ENCODE measurements around the gene DTX1. TPM values are rescaled to one million over a fixed set of nuclear protein-coding genes. Genes with fewer than 3 reads are reported as not detected.

DTX1 gene
- total RNA-seq, 2 donors from 2014 or later: 20.7 to 27.7 TPM

- H3K4me1 Mint-ChIP-seq: no peaks in the 10 kb centered on the region
- H3K9me3 ChIP-seq (ENCODE audit: control insufficient read depth, low read length, poor library complexity, severe bottlenecking): no peaks in the 10 kb centered on the region
- no peak for DNase-seq
- peaks cover 7% of the 10 kb centered on the region for H3K27me3 Mint-ChIP-seq
- H3K36me3 Mint-ChIP-seq (ENCODE audit: low read depth): no peaks in the 10 kb centered on the region
- no peak overlapping the region for H3K27ac Mint-ChIP-seq
- H3K4me3 Mint-ChIP-seq: no peak overlapping the region
- ATAC-seq: no peak
These were observed 13.3 kb upstream of the DTX1 start for GRCh38 chr12:113043240-113043639.

- no peaks in the 10 kb centered on the region for H3K9me3 ChIP-seq (ENCODE audit: control insufficient read depth, low read length, poor library complexity, severe bottlenecking)
- ATAC-seq (no peak), DNase-seq (no peak)
- Mint-ChIP-seq H3K4me1 (peaks cover 5% of the 10 kb centered on the region), H3K4me3 (no peak overlapping the region), H3K27ac (no peak overlapping the region), H3K27me3 (peaks cover 7% of the 10 kb centered on the region), H3K36me3 (ENCODE audit: low read depth) (no peaks in the 10 kb centered on the region)
These were observed 12.0 kb upstream of the DTX1 start for GRCh38 chr12:113044516-113044915.

- DNase-seq (peak in 2 of 3 donors; percentile 32 to 53), ATAC-seq (peak; percentile 79)
- H3K9me3 ChIP-seq (ENCODE audit: control insufficient read depth, low read length, poor library complexity, severe bottlenecking): no peaks in the 10 kb centered on the region
- Mint-ChIP-seq H3K4me3 (peak overlapping the region; percentile 25), H3K27me3 (peaks cover 3% of the 10 kb centered on the region), H3K36me3 (ENCODE audit: low read depth) (no peaks in the 10 kb centered on the region), H3K4me1 (peaks cover 18% of the 10 kb centered on the region), H3K27ac (no peak overlapping the region)
These were observed 7.8 kb upstream of the DTX1 start for GRCh38 chr12:113048716-113049127.

- Mint-ChIP-seq H3K27me3 (no peaks in the 10 kb centered on the region), H3K4me1 (peaks cover 22% of the 10 kb centered on the region), H3K27ac (no peak overlapping the region), H3K4me3 (peak overlapping the region; percentile 31), H3K36me3 (ENCODE audit: low read depth) (no peaks in the 10 kb centered on the region)
- ATAC-seq (no peak), DNase-seq (no peak)
- no peaks in the 10 kb centered on the region for H3K9me3 ChIP-seq (ENCODE audit: control insufficient read depth, low read length, poor library complexity, severe bottlenecking)
These were observed 6.4 kb upstream of the DTX1 start for GRCh38 chr12:113049976-113050742.

GRCh38 chr12:113050795-113051194 is 5.7 kb upstream of the DTX1 start:
- peaks cover 24% of the 10 kb centered on the region for H3K4me1 Mint-ChIP-seq
- H3K27ac Mint-ChIP-seq: no peak overlapping the region

GRCh38 chr12:113051759-113052158 is 4.8 kb upstream of the DTX1 start:
- ATAC-seq (no peak), DNase-seq (no peak)
- H3K36me3 Mint-ChIP-seq (ENCODE audit: low read depth): no peaks in the 10 kb centered on the region
- peaks cover 29% of the 10 kb centered on the region for H3K4me1 Mint-ChIP-seq
- H3K4me3 Mint-ChIP-seq: no peak overlapping the region
- peak overlapping the region; percentile 72 for H3K27ac Mint-ChIP-seq
- H3K27me3 Mint-ChIP-seq: no peaks in the 10 kb centered on the region
- no peaks in the 10 kb centered on the region for H3K9me3 ChIP-seq (ENCODE audit: control insufficient read depth, low read length, poor library complexity, severe bottlenecking)

More at GRCh38 chr12:113050795-113051194, 5.7 kb upstream of the DTX1 start:
- H3K9me3 ChIP-seq (ENCODE audit: control insufficient read depth, low read length, poor library complexity, severe bottlenecking): no peaks in the 10 kb centered on the region
- H3K4me3 Mint-ChIP-seq: no peak overlapping the region
- ATAC-seq (no peak), DNase-seq (no peak)
- H3K27me3 Mint-ChIP-seq: no peaks in the 10 kb centered on the region
- no peaks in the 10 kb centered on the region for H3K36me3 Mint-ChIP-seq (ENCODE audit: low read depth)

- DNase-seq (no peak), ATAC-seq (no peak)
- no peaks in the 10 kb centered on the region for H3K27me3 Mint-ChIP-seq
- no peaks in the 10 kb centered on the region for H3K36me3 Mint-ChIP-seq (ENCODE audit: low read depth)
- peak overlapping the region; percentile 72 for H3K27ac Mint-ChIP-seq
- H3K4me3 Mint-ChIP-seq: no peak overlapping the region
- H3K9me3 ChIP-seq (ENCODE audit: control insufficient read depth, low read length, poor library complexity, severe bottlenecking): no peaks in the 10 kb centered on the region
- H3K4me1 Mint-ChIP-seq: peaks cover 29% of the 10 kb centered on the region
These were observed 4.2 kb upstream of the DTX1 start for GRCh38 chr12:113052326-113052725.

- Mint-ChIP-seq H3K4me1 (peaks cover 27% of the 10 kb centered on the region), H3K36me3 (ENCODE audit: low read depth) (no peaks in the 10 kb centered on the region), H3K27ac (peak overlapping the region; percentile 6)
These were observed 1.5 kb upstream of the DTX1 start for GRCh38 chr12:113054948-113055486.

GRCh38 chr12:113055594-113056380 is 743 bp upstream of the DTX1 start:
- peak overlapping the region; percentile 88 for H3K4me3 Mint-ChIP-seq
- H3K27ac Mint-ChIP-seq: peak overlapping the region; percentile 81
- H3K9me3 ChIP-seq (ENCODE audit: control insufficient read depth, low read length, poor library complexity, severe bottlenecking): no peaks in the 10 kb centered on the region
- no peaks in the 10 kb centered on the region for H3K27me3 Mint-ChIP-seq
- DNase-seq (no peak), ATAC-seq (no peak)
- H3K36me3 Mint-ChIP-seq (ENCODE audit: low read depth): no peaks in the 10 kb centered on the region
- H3K4me1 Mint-ChIP-seq: peaks cover 25% of the 10 kb centered on the region

More at GRCh38 chr12:113054948-113055486, 1.5 kb upstream of the DTX1 start:
- ATAC-seq (no peak), DNase-seq (no peak)
- Mint-ChIP-seq H3K4me3 (peak overlapping the region; percentile 63), H3K27me3 (no peaks in the 10 kb centered on the region)
- H3K9me3 ChIP-seq (ENCODE audit: control insufficient read depth, low read length, poor library complexity, severe bottlenecking): no peaks in the 10 kb centered on the region

- Mint-ChIP-seq H3K4me1 (peaks cover 25% of the 10 kb centered on the region), H3K27me3 (no peaks in the 10 kb centered on the region), H3K27ac (peak overlapping the region; percentile 81), H3K4me3 (peak overlapping the region; percentile 88), H3K36me3 (ENCODE audit: low read depth) (no peaks in the 10 kb centered on the region)
- DNase-seq: no peak
- H3K9me3 ChIP-seq (ENCODE audit: control insufficient read depth, low read length, poor library complexity, severe bottlenecking): no peaks in the 10 kb centered on the region
- ATAC-seq: peak; percentile 3
These were observed 224 bp upstream of the DTX1 start for GRCh38 chr12:113056381-113056630.

GRCh38 chr12:113057565-113058485 is 1.3 kb downstream of the DTX1 start:
- H3K9me3 ChIP-seq (ENCODE audit: control insufficient read depth, low read length, poor library complexity, severe bottlenecking): no peaks in the 10 kb centered on the region
- Mint-ChIP-seq H3K36me3 (ENCODE audit: low read depth) (no peaks in the 10 kb centered on the region), H3K27ac (peak overlapping the region; percentile 32), H3K4me1 (peaks cover 21% of the 10 kb centered on the region), H3K27me3 (no peaks in the 10 kb centered on the region), H3K4me3 (no peak overlapping the region)
- DNase-seq (no peak), ATAC-seq (no peak)

- ATAC-seq: no peak
- no peak overlapping the region for H3K4me3 Mint-ChIP-seq
- H3K4me1 Mint-ChIP-seq: peaks cover 17% of the 10 kb centered on the region
- no peaks in the 10 kb centered on the region for H3K9me3 ChIP-seq (ENCODE audit: control insufficient read depth, low read length, poor library complexity, severe bottlenecking)
- no peak overlapping the region for H3K27ac Mint-ChIP-seq
- H3K36me3 Mint-ChIP-seq (ENCODE audit: low read depth): no peaks in the 10 kb centered on the region
- DNase-seq: no peak
- H3K27me3 Mint-ChIP-seq: no peaks in the 10 kb centered on the region
These were observed 2.0 kb downstream of the DTX1 start for GRCh38 chr12:113058553-113058952.
